ENCODE measurements around the gene CASP10. TPM values are rescaled to one million over a fixed set of nuclear protein-coding genes. Genes with fewer than 3 reads are reported as not detected.
A peak's percentile ranks its signal among the peaks of the same experiment; 100 is the strongest.

CASP10 gene
- total and polyA plus RNA-seq, 2 of the 13 experiments (the other 11 are each of a cell fraction or from before 2014, with no cell fraction given) = 22.2 to 23.8 TPM

DNA sequence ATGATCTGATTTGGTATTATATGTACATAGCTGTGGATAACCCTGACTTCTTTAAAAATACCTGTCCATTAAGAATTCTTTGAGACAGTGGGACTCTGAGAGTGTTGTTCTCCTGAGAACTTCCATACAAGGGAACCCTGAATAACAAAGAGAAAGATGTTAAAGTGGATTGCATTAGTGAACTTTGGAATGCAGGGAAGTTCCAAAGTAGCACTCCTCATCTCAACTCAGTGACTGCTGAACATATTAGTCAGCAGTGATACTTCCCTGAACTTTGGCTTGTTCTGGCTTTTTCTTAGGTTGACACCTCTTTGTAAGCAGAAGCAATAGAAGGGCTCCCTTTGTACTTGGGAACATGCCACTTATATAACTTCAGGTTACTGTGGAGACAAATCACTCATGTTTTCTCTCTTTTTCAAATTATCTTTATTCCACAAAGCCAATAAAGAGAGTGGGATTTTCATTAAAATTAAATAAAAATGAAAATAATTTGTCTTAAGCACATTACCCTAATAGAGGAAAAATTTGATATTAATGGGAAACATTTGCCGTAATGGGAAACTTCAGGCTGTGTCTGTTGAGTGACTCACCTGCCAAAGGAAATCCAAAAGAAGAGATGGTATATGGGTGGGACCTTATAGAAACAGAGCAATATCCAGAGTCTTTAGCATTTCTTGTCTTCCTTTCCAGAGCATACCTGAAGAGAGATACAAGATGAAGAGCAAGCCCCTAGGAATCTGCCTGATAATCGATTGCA, 33.7 kb upstream of the CASP10 start (continued):
- TF ChIP-seq ZNF614 (CRISPR knock-in tag; IDR thresholded peaks at IDR 0.05; ENCODE audit: borderline replicate concordance) (peak; percentile 89; the same call in 1 of the 2 replicates), SRSF9 (IDR thresholded peaks at IDR 0.05; ENCODE audit: borderline replicate concordance, insufficient read depth, low read depth, low read length, poor library complexity, severe bottlenecking) (no peak), ZNF207 (IDR thresholded peaks at IDR 0.05; ENCODE audit: borderline replicate concordance) (no peak), ATRX (CRISPR knock-in tag; IDR thresholded peaks at IDR 0.05; ENCODE audit: borderline replicate concordance) (no peak), NAIF1 (CRISPR knock-in tag; IDR thresholded peaks at IDR 0.05; ENCODE audit: borderline replicate concordance) (no peak), KAT8 (CRISPR knock-in tag; IDR thresholded peaks at IDR 0.05) (peak; percentile 67; the same call in 1 of the 2 replicates), KLF16 (CRISPR knock-in tag; IDR thresholded peaks at IDR 0.05) (peak in 1 of 2 experiments; percentile 37; a peak in 1 of 4 replicates), NFE2L1 (CRISPR knock-in tag; IDR thresholded peaks at IDR 0.05; ENCODE audit: borderline replicate concordance) (no peak), MIER2 (CRISPR knock-in tag; IDR thresholded peaks at IDR 0.05) (peak; percentile 71; the same call in 1 of the 2 replicates), ZNF644 (CRISPR knock-in tag; IDR thresholded peaks at IDR 0.05; ENCODE audit: low read depth) (peak; percentile 68)
- TF ChIP-seq, protein P1, sequence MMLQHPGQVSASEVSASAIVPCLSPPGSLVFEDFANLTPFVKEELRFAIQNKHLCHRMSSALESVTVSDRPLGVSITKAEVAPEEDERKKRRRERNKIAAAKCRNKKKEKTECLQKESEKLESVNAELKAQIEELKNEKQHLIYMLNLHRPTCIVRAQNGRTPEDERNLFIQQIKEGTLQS (CRISPR knock-in tag; IDR thresholded peaks at IDR 0.05) = peak; percentile 66; the same call in 1 of the 2 replicates
- TF ChIP-seq, protein P2, sequence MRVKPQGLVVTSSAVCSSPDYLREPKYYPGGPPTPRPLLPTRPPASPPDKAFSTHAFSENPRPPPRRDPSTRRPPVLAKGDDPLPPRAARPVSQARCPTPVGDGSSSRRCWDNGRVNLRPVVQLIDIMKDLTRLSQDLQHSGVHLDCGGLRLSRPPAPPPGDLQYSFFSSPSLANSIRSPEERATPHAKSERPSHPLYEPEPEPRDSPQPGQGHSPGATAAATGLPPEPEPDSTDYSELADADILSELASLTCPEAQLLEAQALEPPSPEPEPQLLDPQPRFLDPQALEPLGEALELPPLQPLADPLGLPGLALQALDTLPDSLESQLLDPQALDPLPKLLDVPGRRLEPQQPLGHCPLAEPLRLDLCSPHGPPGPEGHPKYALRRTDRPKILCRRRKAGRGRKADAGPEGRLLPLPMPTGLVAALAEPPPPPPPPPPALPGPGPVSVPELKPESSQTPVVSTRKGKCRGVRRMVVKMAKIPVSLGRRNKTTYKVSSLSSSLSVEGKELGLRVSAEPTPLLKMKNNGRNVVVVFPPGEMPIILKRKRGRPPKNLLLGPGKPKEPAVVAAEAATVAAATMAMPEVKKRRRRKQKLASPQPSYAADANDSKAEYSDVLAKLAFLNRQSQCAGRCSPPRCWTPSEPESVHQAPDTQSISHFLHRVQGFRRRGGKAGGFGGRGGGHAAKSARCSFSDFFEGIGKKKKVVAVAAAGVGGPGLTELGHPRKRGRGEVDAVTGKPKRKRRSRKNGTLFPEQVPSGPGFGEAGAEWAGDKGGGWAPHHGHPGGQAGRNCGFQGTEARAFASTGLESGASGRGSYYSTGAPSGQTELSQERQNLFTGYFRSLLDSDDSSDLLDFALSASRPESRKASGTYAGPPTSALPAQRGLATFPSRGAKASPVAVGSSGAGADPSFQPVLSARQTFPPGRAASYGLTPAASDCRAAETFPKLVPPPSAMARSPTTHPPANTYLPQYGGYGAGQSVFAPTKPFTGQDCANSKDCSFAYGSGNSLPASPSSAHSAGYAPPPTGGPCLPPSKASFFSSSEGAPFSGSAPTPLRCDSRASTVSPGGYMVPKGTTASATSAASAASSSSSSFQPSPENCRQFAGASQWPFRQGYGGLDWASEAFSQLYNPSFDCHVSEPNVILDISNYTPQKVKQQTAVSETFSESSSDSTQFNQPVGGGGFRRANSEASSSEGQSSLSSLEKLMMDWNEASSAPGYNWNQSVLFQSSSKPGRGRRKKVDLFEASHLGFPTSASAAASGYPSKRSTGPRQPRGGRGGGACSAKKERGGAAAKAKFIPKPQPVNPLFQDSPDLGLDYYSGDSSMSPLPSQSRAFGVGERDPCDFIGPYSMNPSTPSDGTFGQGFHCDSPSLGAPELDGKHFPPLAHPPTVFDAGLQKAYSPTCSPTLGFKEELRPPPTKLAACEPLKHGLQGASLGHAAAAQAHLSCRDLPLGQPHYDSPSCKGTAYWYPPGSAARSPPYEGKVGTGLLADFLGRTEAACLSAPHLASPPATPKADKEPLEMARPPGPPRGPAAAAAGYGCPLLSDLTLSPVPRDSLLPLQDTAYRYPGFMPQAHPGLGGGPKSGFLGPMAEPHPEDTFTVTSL (CRISPR knock-in tag; IDR thresholded peaks at IDR 0.05; ENCODE audit: borderline replicate concordance) = peak; percentile 87
- TF ChIP-seq, protein P3, sequence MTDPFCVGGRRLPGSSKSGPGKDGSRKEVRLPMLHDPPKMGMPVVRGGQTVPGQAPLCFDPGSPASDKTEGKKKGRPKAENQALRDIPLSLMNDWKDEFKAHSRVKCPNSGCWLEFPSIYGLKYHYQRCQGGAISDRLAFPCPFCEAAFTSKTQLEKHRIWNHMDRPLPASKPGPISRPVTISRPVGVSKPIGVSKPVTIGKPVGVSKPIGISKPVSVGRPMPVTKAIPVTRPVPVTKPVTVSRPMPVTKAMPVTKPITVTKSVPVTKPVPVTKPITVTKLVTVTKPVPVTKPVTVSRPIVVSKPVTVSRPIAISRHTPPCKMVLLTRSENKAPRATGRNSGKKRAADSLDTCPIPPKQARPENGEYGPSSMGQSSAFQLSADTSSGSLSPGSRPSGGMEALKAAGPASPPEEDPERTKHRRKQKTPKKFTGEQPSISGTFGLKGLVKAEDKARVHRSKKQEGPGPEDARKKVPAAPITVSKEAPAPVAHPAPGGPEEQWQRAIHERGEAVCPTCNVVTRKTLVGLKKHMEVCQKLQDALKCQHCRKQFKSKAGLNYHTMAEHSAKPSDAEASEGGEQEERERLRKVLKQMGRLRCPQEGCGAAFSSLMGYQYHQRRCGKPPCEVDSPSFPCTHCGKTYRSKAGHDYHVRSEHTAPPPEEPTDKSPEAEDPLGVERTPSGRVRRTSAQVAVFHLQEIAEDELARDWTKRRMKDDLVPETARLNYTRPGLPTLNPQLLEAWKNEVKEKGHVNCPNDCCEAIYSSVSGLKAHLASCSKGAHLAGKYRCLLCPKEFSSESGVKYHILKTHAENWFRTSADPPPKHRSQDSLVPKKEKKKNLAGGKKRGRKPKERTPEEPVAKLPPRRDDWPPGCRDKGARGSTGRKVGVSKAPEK (CRISPR knock-in tag; IDR thresholded peaks at IDR 0.05; ENCODE audit: borderline replicate concordance) = no peak
- TF ChIP-seq, protein P4, sequence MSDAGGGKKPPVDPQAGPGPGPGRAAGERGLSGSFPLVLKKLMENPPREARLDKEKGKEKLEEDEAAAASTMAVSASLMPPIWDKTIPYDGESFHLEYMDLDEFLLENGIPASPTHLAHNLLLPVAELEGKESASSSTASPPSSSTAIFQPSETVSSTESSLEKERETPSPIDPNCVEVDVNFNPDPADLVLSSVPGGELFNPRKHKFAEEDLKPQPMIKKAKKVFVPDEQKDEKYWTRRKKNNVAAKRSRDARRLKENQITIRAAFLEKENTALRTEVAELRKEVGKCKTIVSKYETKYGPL (CRISPR knock-in tag; IDR thresholded peaks at IDR 0.05) = peak; percentile 93
- TF ChIP-seq, protein P5, sequence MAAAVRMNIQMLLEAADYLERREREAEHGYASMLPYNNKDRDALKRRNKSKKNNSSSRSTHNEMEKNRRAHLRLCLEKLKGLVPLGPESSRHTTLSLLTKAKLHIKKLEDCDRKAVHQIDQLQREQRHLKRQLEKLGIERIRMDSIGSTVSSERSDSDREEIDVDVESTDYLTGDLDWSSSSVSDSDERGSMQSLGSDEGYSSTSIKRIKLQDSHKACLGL (CRISPR knock-in tag; IDR thresholded peaks at IDR 0.05) = no peak
- TF ChIP-seq, protein P6, sequence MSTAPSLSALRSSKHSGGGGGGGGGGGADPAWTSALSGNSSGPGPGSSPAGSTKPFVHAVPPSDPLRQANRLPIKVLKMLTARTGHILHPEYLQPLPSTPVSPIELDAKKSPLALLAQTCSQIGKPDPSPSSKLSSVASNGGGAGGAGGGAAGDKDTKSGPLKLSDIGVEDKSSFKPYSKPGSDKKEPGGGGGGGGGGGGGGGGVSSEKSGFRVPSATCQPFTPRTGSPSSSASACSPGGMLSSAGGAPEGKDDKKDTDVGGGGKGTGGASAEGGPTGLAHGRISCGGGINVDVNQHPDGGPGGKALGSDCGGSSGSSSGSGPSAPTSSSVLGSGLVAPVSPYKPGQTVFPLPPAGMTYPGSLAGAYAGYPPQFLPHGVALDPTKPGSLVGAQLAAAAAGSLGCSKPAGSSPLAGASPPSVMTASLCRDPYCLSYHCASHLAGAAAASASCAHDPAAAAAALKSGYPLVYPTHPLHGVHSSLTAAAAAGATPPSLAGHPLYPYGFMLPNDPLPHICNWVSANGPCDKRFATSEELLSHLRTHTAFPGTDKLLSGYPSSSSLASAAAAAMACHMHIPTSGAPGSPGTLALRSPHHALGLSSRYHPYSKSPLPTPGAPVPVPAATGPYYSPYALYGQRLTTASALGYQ (CRISPR knock-in tag; IDR thresholded peaks at IDR 0.05) = peak; percentile 46; the same call in 1 of the 2 replicates

All from HepG2 (cell line).